HG03521 (cell line): ENCODE measurements around the gene FAM89A.
"Not testable (repeated sequence)": the region's sequence is repeated elsewhere in the genome, so short reads cannot be mapped to it uniquely, and the experiment has no call there.

Source experiments
- ATAC-seq: cut with Tn5 transposase; IDR thresholded peaks from one replicate; pipeline ENCODE4 v1.9.1; 2021; ENCODE audit warnings: mild to moderate bottlenecking, moderate library complexity; ENCODE audit not compliant: unreplicated experiment

The FAM89A gene

DNA sequence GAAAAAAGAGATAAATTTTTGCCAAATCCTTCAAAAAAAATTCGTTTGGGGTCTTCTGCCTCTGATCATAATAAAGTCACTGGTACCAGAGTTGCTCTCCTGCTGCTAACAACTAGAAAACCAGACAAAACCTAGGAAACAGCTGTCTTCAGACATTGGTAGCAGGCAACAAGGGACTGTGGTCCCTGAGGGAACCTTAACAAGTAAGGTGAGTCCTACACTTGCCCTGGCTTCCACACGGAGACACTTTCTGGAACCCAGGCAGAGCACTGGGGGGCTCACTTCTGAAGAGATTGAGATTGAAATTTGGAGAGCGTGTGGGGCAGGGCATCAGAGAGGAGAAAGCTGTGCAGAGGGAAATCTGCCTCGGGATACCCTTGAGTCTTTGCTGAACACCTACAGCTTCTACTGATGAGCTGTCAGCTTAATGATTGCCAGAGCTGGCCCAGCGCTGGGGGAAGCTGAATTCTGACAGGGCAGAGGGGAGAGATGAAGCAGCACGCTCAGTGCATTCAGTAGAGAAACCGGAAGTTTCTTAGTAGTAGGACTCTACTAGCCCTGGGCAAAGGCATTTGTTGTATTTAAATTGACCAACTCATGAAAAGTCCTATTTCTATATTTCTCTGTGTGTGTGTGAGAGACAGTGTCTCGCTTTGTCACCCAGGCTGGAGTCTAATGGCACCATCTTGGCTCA is 18.5 kb upstream of the FAM89A start:
- ATAC-seq: no peak

GRCh38 chr1:231057410-231057809 is 17.4 kb upstream of the FAM89A start:
- no peak for ATAC-seq

DNA sequence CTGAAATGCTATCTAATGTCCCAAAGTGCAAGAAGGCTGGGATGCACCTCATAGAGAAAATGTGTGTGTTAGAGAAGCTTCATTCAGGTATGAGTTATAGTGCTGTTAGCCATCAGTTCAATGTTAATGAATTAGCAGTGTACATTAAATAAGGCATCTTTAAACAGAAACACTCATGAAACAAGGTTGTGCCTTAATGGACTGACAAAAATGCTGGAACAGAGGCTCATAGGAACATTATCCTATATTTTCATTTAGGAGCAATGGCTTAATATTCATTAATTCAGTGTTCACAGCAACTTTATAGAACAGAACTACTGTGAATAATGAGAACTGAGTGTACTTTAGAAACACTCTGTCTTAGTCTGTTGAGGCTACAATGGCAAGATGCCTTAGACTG is 15.2 kb upstream of the FAM89A start:
- ATAC-seq: no peak

DNA sequence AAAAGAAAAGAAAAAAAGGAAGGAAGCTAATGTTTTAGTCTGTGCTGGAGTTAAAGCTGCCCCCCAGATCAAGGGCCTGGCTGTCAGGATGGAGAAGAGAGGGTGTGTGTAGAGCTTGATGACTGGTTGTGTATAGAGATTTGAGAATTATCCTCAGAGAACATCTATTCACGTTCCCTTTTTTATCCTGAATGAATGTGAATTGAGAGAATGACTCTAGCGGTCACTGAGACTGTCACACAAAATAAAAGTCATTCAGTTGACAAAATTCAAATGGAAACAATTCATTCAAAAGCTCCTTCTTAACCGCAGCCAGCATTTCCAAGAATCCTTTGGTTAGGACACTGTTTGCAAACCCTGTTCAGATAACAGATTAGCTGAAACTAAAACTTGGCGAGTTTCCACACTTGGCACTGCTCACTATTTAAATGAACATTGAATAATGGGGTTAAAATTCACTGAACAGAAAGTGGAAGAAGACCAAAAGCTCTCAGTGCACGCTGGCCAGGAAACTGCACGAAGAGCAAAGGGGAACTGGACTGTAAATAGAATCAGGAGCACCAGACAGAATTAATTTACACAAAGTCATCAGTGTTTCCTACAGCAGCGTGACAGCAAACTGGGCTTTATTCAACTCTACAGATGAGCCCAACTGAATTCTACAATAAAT is 13.6 kb upstream of the FAM89A start:
- peak; percentile 64 for ATAC-seq

DNA sequence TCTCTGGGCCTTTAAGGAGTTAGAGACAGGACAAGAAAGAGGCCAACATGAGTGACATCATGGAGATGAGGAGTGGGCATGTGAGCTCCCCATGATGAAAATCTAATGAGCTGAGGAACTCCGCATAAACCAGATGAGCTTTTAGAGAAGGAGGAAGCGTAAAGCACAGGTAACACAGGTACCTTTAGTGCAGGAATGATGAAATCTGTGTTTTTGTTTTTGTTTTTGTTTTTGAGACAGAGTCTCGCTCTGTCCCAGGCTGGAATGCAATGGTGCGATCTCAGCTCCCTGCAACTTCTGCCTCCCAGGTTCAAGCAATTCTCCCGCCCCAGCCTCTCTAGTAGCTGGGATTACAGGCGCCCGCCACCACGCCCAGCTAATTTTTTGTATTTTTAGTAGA is 12.7 kb upstream of the FAM89A start:
- ATAC-seq: no peak

- ATAC-seq: not testable (repeated sequence)
Measured at GRCh38 chr1:231050932-231051331, 10.9 kb upstream of the FAM89A start.

DNA sequence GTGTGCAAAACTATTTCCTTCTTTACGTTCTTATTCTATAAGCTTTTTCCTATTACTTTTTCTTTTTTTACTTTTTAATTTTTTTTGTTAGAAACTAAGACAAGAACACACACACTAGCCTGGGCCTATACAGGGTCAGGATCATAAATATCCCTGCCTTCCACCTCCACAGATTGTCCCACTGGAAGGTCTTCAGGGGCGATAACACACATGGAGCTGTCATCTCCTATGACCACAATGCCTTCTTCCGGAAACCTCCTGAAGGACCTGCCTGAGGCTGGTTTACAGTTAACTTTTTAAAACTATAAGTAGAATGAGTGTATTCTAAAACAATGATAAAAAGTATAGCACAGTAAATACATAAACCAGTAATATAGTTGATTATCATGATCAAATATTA is 10.3 kb upstream of the FAM89A start:
- ATAC-seq: no peak

- ATAC-seq: no peak
Measured at GRCh38 chr1:231049121-231049979, 9.3 kb upstream of the FAM89A start.

DNA sequence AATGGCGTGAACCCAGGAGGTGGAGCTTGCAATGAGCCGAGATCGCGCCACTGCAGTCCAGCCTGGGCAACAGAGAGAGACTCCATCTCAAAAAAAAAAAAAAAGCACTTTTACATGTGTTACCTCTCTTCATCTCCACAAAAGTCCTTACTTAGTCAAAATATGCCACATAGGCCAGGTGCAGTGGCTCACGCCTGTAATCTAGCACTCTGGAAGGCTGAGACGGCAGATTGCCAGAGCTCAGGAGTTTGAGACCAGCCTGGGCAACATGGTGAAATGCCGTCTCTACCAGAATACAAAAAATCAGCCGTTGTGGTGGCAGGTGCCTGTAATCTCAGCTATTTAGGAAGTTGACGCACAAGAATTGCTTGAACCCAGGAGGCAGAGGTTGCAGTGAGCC is 8.4 kb upstream of the FAM89A start:
- not testable (repeated sequence) for ATAC-seq

GRCh38 chr1:231047529-231047928 is 7.5 kb upstream of the FAM89A start:
- ATAC-seq: not testable (repeated sequence)

DNA sequence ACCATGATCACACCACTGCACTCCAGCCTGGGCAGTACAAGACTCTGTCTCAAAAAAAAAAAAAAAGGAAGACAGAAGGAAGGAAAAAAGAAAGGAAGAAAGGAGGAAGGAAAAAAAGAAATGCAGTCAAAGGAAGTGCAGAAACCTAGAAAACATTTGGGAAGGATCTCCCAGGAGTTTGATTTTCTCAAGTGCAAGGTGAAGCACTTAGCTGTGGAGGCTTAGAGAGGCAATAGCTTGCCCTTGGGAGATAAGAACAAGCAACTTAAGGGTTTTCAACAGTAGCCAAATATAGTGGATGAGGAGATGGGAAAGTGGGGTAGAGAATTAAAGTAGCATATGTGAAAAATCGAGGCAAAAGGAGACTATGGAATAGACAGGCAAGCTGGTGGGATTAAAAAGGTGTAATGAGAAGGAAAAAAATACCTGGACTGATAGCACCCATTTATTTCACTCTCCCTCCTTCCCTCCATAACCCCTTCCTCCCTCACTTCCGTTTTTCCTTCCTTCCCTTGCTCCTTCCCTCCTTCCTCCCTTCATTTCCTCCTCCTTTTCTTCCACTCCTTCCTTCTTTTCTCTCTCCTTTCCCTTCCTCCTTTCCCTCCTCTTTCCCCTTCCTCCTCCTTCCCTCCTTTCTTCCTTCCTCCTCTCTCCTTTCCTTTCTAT is 6.8 kb upstream of the FAM89A start:
- no peak for ATAC-seq

DNA sequence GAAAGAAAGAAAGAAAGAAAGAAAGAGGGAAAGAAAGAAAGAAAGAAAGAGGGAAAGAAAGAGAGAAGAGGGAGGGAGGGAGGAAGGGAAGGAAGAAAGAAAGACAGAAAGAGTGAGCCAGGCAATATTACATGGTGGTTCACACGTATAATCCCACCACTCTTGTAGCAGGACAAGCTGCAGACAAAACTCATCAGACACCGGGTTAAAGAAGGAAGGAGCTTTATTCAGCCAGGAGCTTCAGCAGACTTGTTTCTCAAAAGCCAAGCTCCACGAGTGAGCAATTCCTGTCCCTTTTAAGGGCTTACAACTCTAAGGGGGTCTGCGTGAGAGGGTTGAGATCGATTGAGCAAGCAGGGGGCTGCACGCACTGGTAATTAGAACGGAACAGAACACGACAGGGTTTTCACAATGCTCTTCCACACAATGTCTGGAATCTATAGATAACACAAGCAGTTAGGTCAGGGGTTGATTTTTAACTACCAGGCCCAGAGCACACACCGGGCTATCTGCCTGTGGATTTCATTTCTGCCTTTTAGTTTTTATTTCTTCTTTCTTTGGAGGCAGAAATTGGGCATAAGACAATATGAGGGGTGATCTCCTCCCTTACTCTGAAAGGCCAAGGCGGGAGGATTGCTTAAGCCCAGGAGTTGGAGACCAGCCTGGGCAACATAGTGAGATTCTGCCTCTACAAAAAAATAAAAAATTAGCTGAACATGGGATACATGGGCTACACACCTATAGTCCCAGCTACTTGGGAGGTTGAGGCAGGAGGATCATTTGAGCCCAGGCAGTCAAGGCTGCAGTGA is 6.1 kb upstream of the FAM89A start:
- not testable (repeated sequence) for ATAC-seq

GRCh38 chr1:231045286-231045685 is 5.2 kb upstream of the FAM89A start:
- ATAC-seq: no peak

GRCh38 chr1:231044588-231044987 is 4.5 kb upstream of the FAM89A start:
- no peak for ATAC-seq

DNA sequence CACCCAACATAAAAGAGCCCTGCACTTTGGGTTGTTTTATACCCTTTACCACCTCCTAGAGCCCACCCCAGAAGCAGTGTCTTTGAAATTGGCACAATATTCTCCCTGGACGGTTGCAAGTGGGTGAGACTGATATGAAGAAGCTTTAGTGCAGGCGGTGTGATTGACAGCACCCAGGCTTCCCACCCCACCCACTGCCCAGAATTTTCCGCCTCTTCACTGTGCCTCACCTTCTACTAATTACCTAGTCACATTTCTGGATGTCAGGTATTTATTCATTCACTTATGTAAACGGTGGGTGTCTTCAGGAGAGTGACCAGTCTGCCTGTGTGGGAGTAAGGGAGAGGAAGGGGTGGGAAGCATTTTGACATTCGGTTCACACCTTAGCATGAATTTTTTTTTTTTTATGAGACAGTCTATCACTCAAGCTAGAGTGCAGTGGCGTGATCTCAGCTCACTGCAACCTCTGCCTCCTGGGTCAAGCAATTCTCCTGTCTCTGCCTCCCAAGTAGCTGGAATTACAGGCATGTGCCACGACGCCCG is 1.7 kb upstream of the FAM89A start:
- ATAC-seq: no peak

- no peak for ATAC-seq
Measured at GRCh38 chr1:231040800-231041718, 1.0 kb upstream of the FAM89A start.

GRCh38 chr1:231039161-231040018 is 664 bp downstream of the FAM89A start:
- peak; percentile 45 for ATAC-seq
